Kidney capillary endothelial cell (primary cell): Measurements from ENCODE around the gene GPI.
A peak's percentile ranks its signal among the peaks of the same experiment; 100 is the strongest.
"Not testable (repeated sequence)": the region's sequence is repeated elsewhere in the genome, so short reads cannot be mapped to it uniquely, and the experiment has no call there.

Experiments
- DNase-seq: peaks from one replicate; pipeline ENCODE4 v3.0.0-alpha.2; 2018; ENCODE audit warnings: low spot score

The GPI gene

DNA sequence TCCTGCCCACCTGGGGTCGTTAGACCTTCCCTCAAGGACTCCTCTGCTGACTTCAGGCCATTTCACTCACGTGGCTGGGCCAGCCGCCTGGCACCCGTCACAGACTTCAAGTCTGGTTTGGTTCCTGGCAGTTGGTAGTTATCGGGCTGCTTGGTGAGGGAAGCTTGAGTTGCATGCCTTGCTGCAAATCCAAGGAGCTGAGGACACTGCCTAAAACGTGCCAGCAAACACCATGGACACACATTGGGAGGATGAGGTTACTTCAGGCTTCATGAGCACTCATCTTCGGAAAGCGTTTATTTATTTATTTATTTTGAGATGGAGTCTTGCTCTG lies 2.6 kb downstream of the GPI start:
- DNase-seq = no peak

DNA sequence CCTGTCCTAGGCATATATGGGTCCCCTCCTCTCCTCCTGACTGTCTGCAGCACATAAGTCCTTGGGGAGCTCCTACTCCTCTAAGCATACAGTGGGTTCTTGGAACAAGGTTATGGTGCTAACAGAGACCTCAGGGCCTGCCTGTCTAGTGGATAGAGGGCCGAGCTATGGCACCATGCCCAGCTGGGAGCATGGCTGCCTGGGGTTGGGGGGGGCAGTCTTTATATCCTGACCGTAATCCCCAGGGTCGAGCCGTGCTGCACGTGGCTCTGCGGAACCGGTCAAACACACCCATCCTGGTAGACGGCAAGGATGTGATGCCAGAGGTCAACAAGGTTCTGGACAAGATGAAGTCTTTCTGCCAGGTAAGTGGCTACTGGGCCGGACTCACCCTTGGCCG lies 3.3 kb downstream of the GPI start:
- no peak for DNase-seq

DNA sequence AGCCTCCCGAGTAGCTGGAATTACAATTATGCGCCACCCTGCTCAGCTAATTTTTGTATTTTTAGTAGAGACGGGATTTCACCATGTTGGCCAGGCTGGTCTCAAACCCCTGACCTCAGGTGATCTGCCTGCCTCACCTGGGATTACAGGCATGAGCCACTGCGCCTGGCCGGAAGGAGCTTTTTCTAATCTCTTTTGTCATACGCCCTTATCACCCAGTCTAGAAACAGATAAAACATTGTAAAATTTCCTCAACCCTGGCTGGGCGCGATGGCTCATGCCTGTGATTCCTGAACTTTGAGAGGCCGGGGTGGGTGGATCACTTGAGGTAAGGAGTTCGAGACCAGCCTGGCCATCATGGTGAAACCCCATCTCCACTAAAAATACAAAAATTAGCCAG lies 4.2 kb downstream of the GPI start:
- not testable (repeated sequence) for DNase-seq

DNA sequence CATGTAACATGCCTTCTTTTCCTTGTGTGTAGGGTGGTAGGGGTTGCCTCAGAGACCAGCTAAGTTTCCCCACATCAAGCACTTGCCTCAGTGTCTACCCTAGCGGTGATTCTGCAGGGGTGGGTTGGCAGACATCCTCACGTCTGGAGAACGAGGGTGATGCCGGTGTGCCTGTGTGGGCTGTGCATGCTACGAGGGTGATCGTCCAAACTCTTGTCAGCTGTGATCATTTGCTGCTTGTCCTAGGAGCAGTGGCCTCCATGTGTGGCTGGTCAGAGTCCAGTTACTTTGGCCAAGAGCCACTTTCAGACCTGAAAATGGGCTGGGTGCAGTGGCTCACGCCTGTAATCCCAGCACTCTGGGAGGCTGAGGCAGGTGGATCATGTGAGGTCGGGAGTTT lies 5.1 kb downstream of the GPI start:
- DNase-seq = no peak

DNA sequence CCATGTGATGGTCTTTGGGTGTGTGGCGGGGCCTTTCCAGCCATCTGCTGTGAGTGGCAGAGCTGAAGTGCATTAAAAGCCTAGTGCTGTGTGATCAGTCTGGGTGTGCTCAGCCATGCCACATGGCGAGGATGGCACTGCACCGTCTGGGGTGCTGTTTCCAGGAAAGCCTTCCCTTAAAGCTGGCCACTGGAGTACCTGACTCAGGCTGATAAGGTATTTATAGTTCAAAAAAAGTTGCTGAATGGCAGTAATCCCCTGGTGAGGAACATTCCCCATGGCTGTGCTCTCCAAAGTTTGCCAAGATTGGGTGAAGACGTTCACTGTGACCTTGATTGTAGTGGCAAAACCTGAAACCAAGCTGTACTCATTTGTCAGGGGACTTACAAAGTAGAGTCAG lies 6.0 kb downstream of the GPI start:
- DNase-seq = no peak

DNA sequence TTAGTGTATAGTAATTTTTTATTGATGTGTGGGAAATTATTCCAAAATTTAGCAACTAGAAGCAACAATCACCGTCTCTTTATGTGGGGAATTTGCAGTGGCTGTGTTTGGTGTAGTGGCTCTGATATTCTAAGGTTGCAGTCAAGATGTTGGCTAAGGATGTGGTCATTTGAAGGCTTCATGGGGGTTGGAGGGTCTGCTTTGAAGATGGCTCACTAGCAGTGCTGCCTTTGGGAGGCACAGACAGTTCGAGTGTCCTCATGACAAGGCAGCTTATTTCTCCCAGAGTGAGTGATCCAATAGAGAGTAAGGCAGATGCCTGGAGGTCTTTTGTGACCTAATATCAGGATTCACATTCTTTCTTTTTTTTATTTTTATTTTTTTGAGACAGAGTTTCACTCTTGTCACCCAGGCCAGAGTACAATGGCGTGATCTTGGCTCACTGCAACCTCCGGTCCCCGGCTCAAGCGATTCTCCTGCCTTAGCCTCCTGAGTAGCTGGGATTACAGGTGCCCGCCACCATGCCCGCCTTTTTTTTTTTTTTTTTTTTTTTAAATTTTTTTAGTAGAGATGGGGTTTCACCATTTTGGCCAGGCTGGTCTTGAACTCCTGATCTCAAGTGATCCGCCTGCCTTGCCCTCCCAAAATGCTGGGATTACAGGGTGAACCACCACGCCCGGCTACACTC lies 8.7 kb downstream of the GPI start:
- DNase-seq = no peak

DNA sequence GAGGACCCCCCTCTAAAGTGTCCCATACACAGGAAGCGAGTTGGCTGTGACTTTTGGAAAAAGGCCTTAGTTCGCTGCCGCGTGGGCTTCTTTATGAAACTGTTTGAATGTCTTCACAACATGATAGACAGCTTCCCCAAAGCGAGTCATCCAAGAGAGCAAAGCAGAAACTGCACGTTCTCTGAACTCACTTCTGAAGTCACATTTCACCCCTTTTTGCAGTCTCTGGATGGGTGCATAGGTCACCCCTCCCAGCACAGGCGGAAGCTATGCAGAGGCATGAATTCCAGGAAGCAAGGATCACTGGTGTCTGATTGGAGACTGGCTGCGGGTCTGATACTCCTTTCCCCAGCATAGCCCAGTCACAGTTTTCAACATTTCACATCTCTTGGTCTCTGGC lies 10.6 kb downstream of the GPI start:
- peak; percentile 4 for DNase-seq

DNA sequence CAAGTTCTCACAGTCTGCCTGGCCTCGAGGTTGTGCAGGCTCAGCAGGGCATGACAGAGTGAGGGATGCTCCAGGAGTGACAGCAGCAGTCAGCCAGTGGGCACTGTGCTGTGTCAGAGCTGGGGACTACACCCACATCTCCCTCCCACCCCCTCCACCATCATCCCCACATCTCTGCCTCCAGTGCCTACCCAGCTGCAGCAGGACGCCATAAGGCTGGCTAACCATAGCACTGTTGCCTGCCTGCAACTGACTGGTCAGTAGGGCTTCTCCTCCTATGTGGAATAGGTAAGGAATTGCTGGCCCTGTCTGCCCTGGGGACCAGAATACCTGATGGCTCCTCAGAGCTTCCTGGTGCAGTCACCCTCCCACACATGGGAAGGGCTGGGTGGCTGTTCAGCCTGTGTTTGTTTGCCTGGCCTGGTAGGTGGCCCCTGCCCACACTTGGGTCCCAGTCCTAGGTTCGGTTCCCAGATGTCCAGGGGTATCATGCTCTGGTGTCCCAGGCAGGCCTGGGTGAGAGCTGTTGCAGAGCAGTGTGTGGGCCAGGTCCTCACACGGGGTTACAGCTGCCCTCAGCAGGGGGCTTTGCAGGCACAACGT lies 15.7 kb downstream of the GPI start:
- DNase-seq = no peak

DNA sequence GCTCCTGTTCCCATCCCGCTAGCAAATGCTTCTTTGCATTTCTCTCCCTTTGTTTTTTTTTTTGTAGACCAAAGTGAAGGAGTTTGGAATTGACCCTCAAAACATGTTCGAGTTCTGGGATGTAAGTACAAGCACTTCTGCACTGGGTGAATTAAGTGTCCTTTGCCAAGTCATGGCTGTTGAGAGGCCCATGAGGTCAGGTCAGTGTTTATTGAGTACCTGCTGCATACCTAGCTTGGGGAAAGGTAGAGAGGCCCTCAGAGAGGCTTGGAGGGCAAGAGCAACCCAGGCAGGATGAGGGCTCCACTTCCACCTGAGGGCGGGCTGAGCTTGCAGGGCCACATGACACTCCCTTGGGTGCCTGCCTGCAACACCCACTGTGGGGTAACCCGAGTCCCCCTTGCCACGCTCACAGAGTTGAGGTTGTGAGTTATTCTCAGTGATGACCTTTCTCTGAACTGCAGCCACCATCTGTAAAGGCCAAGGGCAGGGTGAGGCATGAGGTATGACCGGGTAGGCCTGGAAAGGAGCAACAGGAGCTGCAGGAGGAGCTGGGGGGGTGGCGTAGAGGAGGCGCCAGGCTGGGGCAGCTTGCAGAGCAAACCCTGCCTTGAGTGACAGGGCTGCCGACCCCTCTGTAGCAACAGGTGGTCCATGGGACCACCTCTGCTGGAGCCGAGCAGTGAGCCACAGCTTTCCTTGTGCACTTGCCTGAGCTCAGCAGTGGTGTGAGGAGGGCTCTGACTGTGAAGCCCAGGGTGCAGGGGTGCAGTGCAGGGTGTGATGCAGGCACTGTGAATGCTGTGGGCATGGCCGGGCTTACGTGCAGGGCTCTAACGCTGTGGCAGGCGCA lies 16.6 kb downstream of the GPI start:
- no peak for DNase-seq

DNA sequence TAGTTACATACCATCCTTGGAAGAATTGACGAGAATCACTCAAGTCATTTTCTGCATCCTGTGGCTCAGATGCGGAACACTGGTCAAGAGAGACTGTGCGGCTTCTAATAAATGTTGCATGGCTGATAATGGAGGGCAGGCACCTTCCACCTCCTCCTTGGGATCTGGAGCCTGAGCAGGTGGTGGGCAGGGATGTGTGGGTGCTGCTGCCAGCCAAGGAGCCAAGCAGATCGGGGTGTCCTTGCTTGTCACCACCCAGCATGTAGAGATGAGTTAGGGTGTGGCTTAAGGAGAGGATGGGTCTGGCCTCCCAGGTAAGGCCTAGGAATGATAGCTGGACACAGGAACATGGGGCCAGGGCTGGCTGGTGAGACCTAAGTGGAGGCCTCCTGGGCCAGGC lies 17.5 kb downstream of the GPI start:
- no peak for DNase-seq

DNA sequence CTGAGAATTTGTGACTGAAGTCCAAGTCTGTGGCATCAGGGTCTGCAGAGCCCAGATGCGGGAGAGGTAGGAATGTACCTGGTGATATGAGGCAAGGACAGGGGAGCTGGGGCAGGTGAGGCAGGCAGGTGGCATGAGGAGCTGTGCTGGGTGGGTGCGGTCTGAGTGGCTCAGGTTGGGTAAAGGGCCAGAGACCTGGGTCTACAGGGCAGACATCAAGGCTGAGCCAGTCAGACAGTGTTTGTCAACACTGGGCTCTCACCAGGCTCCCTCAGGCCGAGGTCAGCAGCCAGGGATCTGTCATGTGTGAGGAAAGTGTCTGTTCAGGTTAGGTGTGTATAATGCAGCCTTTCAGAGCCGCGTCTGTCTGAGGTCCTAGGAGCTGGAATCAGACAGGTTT lies 18.6 kb downstream of the GPI start:
- no peak for DNase-seq

DNA sequence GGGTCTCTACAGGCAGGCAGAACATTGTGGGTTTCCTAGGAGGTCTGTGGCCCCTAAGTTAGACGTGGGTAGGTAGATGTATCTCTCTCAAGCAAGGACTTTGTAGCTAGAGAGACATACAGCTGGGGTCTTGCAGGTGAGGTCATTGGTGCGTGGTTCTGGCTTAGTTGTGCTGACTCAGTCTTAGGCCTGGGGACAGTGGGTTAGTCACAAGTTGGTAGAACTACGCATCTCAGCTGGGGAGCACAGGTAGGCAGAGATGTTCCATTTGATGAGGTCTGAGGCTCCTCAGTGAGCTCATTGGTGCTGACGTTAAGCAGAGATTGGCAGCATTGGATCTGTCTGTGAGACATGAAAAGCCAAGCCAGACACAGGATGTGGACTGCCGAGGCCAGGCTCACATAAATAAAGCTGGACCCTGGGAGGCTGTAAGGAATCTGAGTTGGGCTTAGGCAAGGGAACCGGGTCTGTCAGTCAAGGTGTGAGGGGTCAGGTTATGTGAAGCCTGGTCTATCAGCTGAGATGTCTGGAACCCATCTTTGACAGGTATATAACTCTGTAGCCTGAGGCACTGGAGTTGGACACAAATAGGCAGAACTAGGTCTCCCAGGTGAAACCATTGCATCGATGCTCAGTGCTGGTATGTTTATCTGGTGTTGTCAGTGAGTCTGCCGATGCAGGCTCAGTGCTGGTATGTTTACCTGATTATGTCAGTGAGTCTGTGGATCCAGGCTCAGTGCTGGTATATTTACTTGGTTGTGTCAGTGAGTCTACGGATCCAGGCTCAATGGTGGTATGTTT lies 21.8 kb downstream of the GPI start:
- no peak for DNase-seq

DNA sequence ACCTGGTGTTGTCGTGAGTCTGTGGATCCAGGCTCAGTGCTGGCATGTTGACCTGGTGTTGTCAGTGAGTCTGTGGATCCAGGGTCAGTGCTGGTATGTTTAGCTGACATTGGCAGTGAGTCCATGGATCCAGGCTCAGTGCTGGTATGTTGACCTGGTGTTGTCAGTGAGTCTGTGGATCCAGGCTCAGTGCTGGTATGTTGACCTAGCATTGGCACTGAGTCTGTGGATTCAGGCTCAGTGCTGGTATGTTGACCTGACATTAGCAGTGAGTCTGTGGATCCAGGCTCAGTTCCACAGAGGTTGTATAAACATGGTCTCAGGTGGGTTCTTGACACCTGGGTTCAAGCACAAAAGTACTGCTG lies 22.4 kb downstream of the GPI start:
- no peak for DNase-seq

DNA sequence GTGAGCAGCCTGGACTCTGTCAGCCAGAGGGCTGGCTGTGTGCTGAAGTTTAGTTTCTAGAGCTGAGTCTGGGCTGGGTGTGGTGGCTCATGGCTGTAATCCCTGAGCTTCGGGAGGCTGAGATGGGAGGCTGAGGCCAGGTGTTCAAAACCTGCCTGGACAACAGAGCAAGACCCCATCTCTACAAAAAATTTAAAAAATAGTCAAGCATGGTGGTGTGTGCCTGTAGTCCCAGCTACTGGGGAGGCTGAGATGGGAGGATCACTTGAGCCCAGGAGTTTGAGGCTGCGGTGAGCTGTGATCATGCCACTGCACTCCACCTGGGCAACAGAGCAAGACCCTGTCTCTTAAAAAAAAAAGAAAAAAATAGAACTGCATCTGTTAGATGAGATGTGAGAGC lies 23.7 kb downstream of the GPI start:
- DNase-seq = not testable (repeated sequence)

DNA sequence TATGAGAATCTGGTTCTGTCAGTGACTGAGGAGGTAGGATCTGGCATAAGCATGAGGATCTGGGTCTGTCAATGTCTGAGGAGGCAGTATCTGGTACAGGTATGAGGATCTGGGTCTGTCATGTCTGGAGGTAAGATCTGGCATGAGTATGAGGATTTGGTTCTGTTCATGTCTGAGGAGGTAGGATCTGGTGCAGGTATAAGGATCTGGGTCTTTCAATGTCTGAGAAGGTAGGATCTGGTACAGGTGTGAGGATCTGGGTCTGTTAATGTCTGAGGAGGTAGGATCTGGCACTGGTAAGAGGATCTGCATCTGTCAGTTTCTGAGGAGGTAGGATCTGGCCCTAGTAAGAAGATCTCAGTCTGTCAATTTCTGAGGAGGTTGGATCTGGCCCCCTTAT lies 26.8 kb downstream of the GPI start:
- no peak for DNase-seq

DNA sequence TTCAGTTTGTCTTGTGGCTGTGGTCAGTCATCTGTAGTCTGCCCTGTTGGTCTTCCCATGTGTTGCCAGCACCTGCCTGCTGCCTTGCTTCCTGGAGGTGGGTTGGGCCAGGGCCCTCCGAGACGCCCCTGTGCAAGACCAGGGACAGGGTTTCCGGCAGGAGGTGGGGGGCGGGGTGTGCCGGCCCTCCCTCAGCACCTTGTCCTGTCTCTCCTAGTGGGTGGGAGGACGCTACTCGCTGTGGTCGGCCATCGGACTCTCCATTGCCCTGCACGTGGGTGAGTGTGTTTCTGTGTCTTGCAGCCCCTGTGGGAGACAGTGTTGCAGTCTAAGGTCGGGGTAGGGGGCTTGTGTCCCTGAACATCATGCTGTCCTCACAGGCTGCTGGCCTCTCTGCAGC lies 28.0 kb downstream of the GPI start:
- no peak for DNase-seq

DNA sequence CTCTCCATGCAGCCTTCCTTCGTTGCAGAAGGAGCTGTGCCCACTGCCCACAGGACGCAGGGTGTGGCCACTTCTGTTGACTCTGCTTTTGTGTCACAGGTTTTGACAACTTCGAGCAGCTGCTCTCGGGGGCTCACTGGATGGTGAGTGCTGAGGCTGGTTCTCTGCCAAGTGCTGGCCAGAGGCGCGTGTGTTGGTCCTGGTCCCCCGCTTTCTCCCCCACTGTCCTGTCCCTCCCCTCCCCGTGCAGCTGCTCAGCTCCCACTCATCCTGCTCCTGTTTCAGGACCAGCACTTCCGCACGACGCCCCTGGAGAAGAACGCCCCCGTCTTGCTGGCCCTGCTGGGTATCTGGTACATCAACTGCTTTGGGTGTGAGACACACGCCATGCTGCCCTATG lies 28.6 kb downstream of the GPI start:
- no peak for DNase-seq

DNA sequence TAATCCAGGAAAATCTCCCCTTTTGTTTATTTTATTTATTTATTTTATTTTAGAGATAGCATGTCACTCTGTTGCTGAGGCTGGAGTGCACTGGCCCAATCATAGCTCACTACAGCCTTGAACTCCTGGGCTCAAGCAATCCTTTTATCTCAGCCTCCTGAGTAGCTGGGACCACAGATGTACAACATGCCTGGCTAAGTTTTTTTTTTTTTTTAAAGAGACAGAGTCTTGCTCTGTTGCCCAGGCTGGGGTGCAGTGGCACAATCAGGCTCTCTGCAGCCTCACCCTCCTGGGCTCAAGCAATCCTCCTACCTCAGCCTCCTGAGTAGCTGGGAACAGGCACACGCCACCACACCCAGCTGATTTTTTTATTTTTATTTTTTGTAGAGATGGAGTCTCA lies 32.9 kb downstream of the GPI start:
- DNase-seq = no peak

DNA sequence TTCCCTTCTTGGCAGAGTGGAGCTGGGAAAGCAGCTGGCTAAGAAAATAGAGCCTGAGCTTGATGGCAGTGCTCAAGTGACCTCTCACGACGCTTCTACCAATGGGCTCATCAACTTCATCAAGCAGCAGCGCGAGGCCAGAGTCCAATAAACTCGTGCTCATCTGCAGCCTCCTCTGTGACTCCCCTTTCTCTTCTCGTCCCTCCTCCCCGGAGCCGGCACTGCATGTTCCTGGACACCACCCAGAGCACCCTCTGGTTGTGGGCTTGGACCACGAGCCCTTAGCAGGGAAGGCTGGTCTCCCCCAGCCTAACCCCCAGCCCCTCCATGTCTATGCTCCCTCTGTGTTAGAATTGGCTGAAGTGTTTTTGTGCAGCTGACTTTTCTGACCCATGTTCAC lies 34.9 kb downstream of the GPI start:
- DNase-seq = no peak

DNA sequence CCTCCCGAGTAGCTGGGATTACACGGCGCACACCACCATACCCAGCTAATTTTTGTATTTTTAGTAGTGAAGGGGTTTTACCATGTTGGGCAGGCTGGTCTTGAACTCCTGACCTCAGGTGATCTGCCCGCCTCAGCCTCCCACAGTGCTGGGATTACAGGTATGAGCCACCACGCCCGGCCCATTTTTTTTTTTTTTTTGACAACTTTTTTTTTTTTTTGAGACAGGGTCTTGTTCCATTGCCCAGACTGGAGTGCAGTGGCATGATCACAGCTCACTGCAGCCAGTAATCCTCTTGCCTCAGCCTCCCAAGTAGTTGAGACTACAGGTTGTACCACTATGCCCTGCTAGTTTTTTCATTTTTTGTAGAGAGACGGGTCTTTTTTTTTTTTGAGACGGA lies 35.8 kb downstream of the GPI start:
- DNase-seq = not testable (repeated sequence)

DNA sequence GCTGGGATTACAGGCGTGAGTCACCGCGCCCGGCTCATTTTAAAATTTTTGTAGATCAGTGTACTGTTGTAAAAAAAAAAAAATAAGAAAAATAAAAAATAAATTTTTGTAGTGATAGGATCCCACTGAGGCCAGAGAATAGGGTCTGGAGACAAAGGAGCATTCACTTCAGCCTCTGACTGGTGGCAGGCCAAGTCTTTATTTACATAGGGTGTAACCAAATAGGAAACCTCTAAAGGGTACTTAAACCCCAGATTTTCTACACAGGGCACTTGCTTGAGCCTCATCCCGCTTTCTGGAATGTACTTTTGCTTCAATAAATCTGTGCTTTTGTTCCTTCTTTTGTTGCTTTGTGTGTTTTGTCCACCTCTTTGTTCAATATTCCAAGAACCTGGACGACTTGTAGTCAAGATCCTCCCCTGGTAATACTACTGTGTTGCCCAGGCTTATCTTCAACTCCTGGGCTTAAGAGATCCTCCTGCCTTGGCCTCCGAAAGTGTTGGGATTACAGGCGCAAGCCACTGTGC lies 37.1 kb downstream of the GPI start:
- no peak for DNase-seq

DNA sequence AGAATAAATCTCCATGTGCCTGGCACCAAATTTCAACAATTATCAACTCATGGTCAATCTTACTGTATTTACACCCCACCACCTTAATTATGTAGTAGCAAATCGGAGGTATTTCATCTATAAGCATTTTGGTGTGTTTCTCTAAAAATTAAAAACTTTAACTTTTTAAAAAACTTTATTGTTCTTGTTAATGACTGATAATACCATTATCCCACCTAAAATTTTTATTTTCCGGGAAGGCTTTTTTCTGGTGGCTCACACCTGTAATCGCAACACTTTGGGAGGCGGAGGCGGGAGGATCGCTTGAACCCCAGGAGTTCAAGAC lies 38.8 kb downstream of the GPI start:
- DNase-seq = no peak
